ENCODE results near the gene IGF2BP1. TPM values are rescaled to one million over a fixed set of nuclear protein-coding genes. Genes with fewer than 3 reads are reported as not detected.
"Not testable (repeated sequence)": the region's sequence is repeated elsewhere in the genome, so short reads cannot be mapped to it uniquely, and the experiment has no call there.

IGF2BP1 gene
- total RNA-seq, 5 donors from 2014 or later (not counting 1 experiment from before 2014, with no cell fraction given), result 0.43 to 1.4 (median 0.61) TPM; not detected in 2

GRCh38 chr17:49082231-49082630 is 85.0 kb downstream of the IGF2BP1 start:
- Mint-ChIP-seq H3K4me1 (no peaks in the 10 kb centered on the region), H3K27me3 (peaks cover 31 to 51% of the 10 kb centered on the region in 2 donors), H3K27ac (no peak overlapping the region), H3K36me3 (no peaks in the 10 kb centered on the region), H3K4me3 (no peak overlapping the region), H3K9me3 (no peaks in the 10 kb centered on the region)
- ChIA-PET CTCF (no interaction called here), POLR2A (no interaction called here)
- Histone ChIP-seq H3K36me3 (ENCODE audit: control insufficient read depth in 2 of 2, extremely low read depth in 1 of 2, insufficient read depth in 1 of 2, low read length in 1 of 2) (no peaks in the 10 kb centered on the region), H3K27me3 (replicated peaks in 1 of 2; ENCODE audit: control insufficient read depth in 2 of 2, extremely low read depth in 1 of 2, insufficient read depth in 2 of 2, low read length in 1 of 2) (peaks cover 0 to 17% of the 10 kb centered on the region in 2 experiments), H3K4me3 (ENCODE audit: control insufficient read depth in 1 of 2, extremely low read depth in 1 of 2, low read length in 1 of 2) (no peak overlapping the region), H3K27ac (ENCODE audit: low read length) (no peak overlapping the region), H3K9me3 (no peaks in the 10 kb centered on the region), H3K4me1 (ENCODE audit: control insufficient read depth in 1 of 2, extremely low read depth in 1 of 2, insufficient read depth in 2 of 2, low read length in 2 of 2) (peaks cover 0 to 4% of the 10 kb centered on the region in 2 experiments)
- ATAC-seq (replicated peaks in 1 of 4) (no peak), DNase-seq (no peak)
- WGBS (ENCODE audit: insufficient coverage), result 87% methylated on average over 5 of the region's 5 CpGs

- H3K9me3 Mint-ChIP-seq, CTCF ChIA-PET: not testable (repeated sequence)
- WGBS (ENCODE audit: insufficient coverage), result no CpG with 5 or more reads among the region's 2 CpGs
Observed at GRCh38 chr17:49085046-49085445, 87.9 kb downstream of the IGF2BP1 start.

GRCh38 chr17:49085565-49086315 is 88.6 kb downstream of the IGF2BP1 start:
- peaks cover 0 to 4% of the 10 kb centered on the region in 2 experiments for H3K4me1 ChIP-seq (ENCODE audit: control insufficient read depth in 1 of 2, extremely low read depth in 1 of 2, insufficient read depth in 2 of 2, low read length in 2 of 2)
- no peak overlapping the region for H3K27ac Mint-ChIP-seq
- ChIA-PET POLR2A (no interaction called here), CTCF (no interaction called here)
- H3K4me1 Mint-ChIP-seq, result no peaks in the 10 kb centered on the region
- DNase-seq (no peak), ATAC-seq (replicated peaks in 1 of 4) (no peak)
- H3K27me3 ChIP-seq (replicated peaks in 1 of 2; ENCODE audit: control insufficient read depth in 2 of 2, extremely low read depth in 1 of 2, insufficient read depth in 2 of 2, low read length in 1 of 2), result peaks cover 0 to 23% of the 10 kb centered on the region in 2 experiments
- no peaks in the 10 kb centered on the region for H3K36me3 ChIP-seq (ENCODE audit: control insufficient read depth in 2 of 2, extremely low read depth in 1 of 2, insufficient read depth in 1 of 2, low read length in 1 of 2)
- H3K9me3 Mint-ChIP-seq, result no peaks in the 10 kb centered on the region
- no peaks in the 10 kb centered on the region for H3K36me3 Mint-ChIP-seq
- H3K9me3 ChIP-seq, result no peaks in the 10 kb centered on the region
- WGBS (ENCODE audit: insufficient coverage), result 97% methylated on average over 3 of the region's 5 CpGs
- peaks cover 22 to 42% of the 10 kb centered on the region in 2 donors for H3K27me3 Mint-ChIP-seq
- no peak overlapping the region for H3K4me3 ChIP-seq (ENCODE audit: control insufficient read depth in 1 of 2, extremely low read depth in 1 of 2, low read length in 1 of 2)
- H3K4me3 Mint-ChIP-seq, result no peak overlapping the region
- no peak overlapping the region for H3K27ac ChIP-seq (ENCODE audit: low read length)

More at GRCh38 chr17:49085046-49085445, 87.9 kb downstream of the IGF2BP1 start:
- H3K4me3 Mint-ChIP-seq; H3K9me3 ChIP-seq; H3K27ac ChIP-seq (ENCODE audit: low read length); H3K36me3 Mint-ChIP-seq; DNase-seq; H3K27ac Mint-ChIP-seq; H3K4me3 ChIP-seq (ENCODE audit: control insufficient read depth in 1 of 2, extremely low read depth in 1 of 2, low read length in 1 of 2); POLR2A ChIA-PET; H3K36me3 ChIP-seq (ENCODE audit: control insufficient read depth in 2 of 2, extremely low read depth in 1 of 2, insufficient read depth in 1 of 2, low read length in 1 of 2); H3K4me1 Mint-ChIP-seq; ATAC-seq (replicated peaks in 1 of 4); H3K4me1 ChIP-seq (ENCODE audit: control insufficient read depth in 1 of 2, extremely low read depth in 1 of 2, insufficient read depth in 2 of 2, low read length in 2 of 2): not testable (repeated sequence)
- H3K27me3 ChIP-seq (replicated peaks in 1 of 2; ENCODE audit: control insufficient read depth in 2 of 2, extremely low read depth in 1 of 2, insufficient read depth in 2 of 2, low read length in 1 of 2), result peaks cover 0 to 21% of the 10 kb centered on the region in 2 experiments
- peaks cover 22 to 42% of the 10 kb centered on the region in 2 donors for H3K27me3 Mint-ChIP-seq

GRCh38 chr17:49086316-49086605 is 89.1 kb downstream of the IGF2BP1 start:
- POLR2A ChIA-PET, result no interaction called here
- no peak overlapping the region for H3K4me3 Mint-ChIP-seq
- H3K27ac Mint-ChIP-seq, result no peak overlapping the region
- Histone ChIP-seq H3K4me3 (ENCODE audit: control insufficient read depth in 1 of 2, extremely low read depth in 1 of 2, low read length in 1 of 2) (no peak overlapping the region), H3K4me1 (ENCODE audit: control insufficient read depth in 1 of 2, extremely low read depth in 1 of 2, insufficient read depth in 2 of 2, low read length in 2 of 2) (peaks cover 0 to 4% of the 10 kb centered on the region in 2 experiments), H3K27me3 (replicated peaks in 1 of 2; ENCODE audit: control insufficient read depth in 2 of 2, extremely low read depth in 1 of 2, insufficient read depth in 2 of 2, low read length in 1 of 2) (peaks cover 0 to 24% of the 10 kb centered on the region in 2 experiments), H3K36me3 (ENCODE audit: control insufficient read depth in 2 of 2, extremely low read depth in 1 of 2, insufficient read depth in 1 of 2, low read length in 1 of 2) (no peaks in the 10 kb centered on the region), H3K27ac (ENCODE audit: low read length) (no peak overlapping the region), H3K9me3 (no peaks in the 10 kb centered on the region)
- no peak for DNase-seq
- no peak for ATAC-seq (replicated peaks in 1 of 4)
- CTCF ChIA-PET, result no interaction called here
- peaks cover 23 to 46% of the 10 kb centered on the region in 2 donors for H3K27me3 Mint-ChIP-seq
- no peaks in the 10 kb centered on the region for H3K36me3 Mint-ChIP-seq
- H3K9me3 Mint-ChIP-seq, result no peaks in the 10 kb centered on the region
- WGBS (ENCODE audit: insufficient coverage), result no CpG with 5 or more reads among the region's 1 CpG
- H3K4me1 Mint-ChIP-seq, result no peaks in the 10 kb centered on the region

- Mint-ChIP-seq H3K9me3 (no peaks in the 10 kb centered on the region), H3K4me1 (no peaks in the 10 kb centered on the region), H3K27ac (no peak overlapping the region), H3K36me3 (no peaks in the 10 kb centered on the region), H3K4me3 (no peak overlapping the region), H3K27me3 (peaks cover 23 to 46% of the 10 kb centered on the region in 2 donors)
- DNase-seq, result no peak
- Histone ChIP-seq H3K4me1 (ENCODE audit: control insufficient read depth in 1 of 2, extremely low read depth in 1 of 2, insufficient read depth in 2 of 2, low read length in 2 of 2) (peaks cover 0 to 4% of the 10 kb centered on the region in 2 experiments), H3K27ac (ENCODE audit: low read length) (no peak overlapping the region), H3K4me3 (ENCODE audit: control insufficient read depth in 1 of 2, extremely low read depth in 1 of 2, low read length in 1 of 2) (no peak overlapping the region), H3K9me3 (no peaks in the 10 kb centered on the region), H3K27me3 (replicated peaks in 1 of 2; ENCODE audit: control insufficient read depth in 2 of 2, extremely low read depth in 1 of 2, insufficient read depth in 2 of 2, low read length in 1 of 2) (peaks cover 0 to 23% of the 10 kb centered on the region in 2 experiments), H3K36me3 (ENCODE audit: control insufficient read depth in 2 of 2, extremely low read depth in 1 of 2, insufficient read depth in 1 of 2, low read length in 1 of 2) (no peaks in the 10 kb centered on the region)
- POLR2A ChIA-PET, result no interaction called here
- no peak for ATAC-seq (replicated peaks in 1 of 4)
- CTCF ChIA-PET, result no interaction called here
Observed at GRCh38 chr17:49086649-49087048, 89.5 kb downstream of the IGF2BP1 start.

GRCh38 chr17:49089094-49089493 is 91.9 kb downstream of the IGF2BP1 start:
- CTCF ChIA-PET, result no interaction called here
- Mint-ChIP-seq H3K9me3 (no peaks in the 10 kb centered on the region), H3K36me3 (no peaks in the 10 kb centered on the region), H3K4me1 (no peaks in the 10 kb centered on the region), H3K27me3 (peaks cover 23 to 42% of the 10 kb centered on the region in 2 donors), H3K4me3 (no peak overlapping the region), H3K27ac (no peak overlapping the region)
- POLR2A ChIA-PET, result no interaction called here
- WGBS (ENCODE audit: insufficient coverage), result 80% methylated on average over 1 of the region's 7 CpGs
- H3K4me1 ChIP-seq (ENCODE audit: control insufficient read depth in 1 of 2, extremely low read depth in 1 of 2, insufficient read depth in 2 of 2, low read length in 2 of 2), result peaks cover 0 to 4% of the 10 kb centered on the region in 2 experiments
- peaks cover 0 to 18% of the 10 kb centered on the region in 2 experiments for H3K27me3 ChIP-seq (replicated peaks in 1 of 2; ENCODE audit: control insufficient read depth in 2 of 2, extremely low read depth in 1 of 2, insufficient read depth in 2 of 2, low read length in 1 of 2)
- H3K27ac ChIP-seq (ENCODE audit: low read length), result no peak overlapping the region
- DNase-seq (no peak), ATAC-seq (replicated peaks in 1 of 4) (no peak)
- H3K9me3 ChIP-seq, result no peaks in the 10 kb centered on the region
- no peaks in the 10 kb centered on the region for H3K36me3 ChIP-seq (ENCODE audit: control insufficient read depth in 2 of 2, extremely low read depth in 1 of 2, insufficient read depth in 1 of 2, low read length in 1 of 2)
- no peak overlapping the region for H3K4me3 ChIP-seq (ENCODE audit: control insufficient read depth in 1 of 2, extremely low read depth in 1 of 2, low read length in 1 of 2)
